GM19035 (cell line): Measurements from ENCODE around the gene TMEM45A.
"Not testable (repeated sequence)": the region's sequence is repeated elsewhere in the genome, so short reads cannot be mapped to it uniquely, and the experiment has no call there.

Experiments
- ATAC-seq: cut with Tn5 transposase; IDR thresholded peaks from one replicate; pipeline ENCODE4 v1.9.1; 2021; ENCODE audit not compliant: unreplicated experiment

TMEM45A gene

GRCh38 chr3:100483529-100483928 is 8.9 kb upstream of the TMEM45A start:
- ATAC-seq = no peak

- no peak for ATAC-seq
Measured at GRCh38 chr3:100486808-100487207, 5.6 kb upstream of the TMEM45A start.

GRCh38 chr3:100489118-100489517 is 3.3 kb upstream of the TMEM45A start:
- no peak for ATAC-seq

- ATAC-seq = peak; percentile 35
Measured at GRCh38 chr3:100496711-100497261, 4.4 kb downstream of the TMEM45A start.

- ATAC-seq = no peak
Measured at GRCh38 chr3:100499651-100500050, 7.2 kb downstream of the TMEM45A start.

GRCh38 chr3:100500320-100500880 is 8.0 kb downstream of the TMEM45A start:
- no peak for ATAC-seq

GRCh38 chr3:100503448-100503847 is 11.0 kb downstream of the TMEM45A start:
- ATAC-seq = no peak

GRCh38 chr3:100506355-100506754 is 13.9 kb downstream of the TMEM45A start:
- ATAC-seq = no peak

GRCh38 chr3:100509818-100510217 is 17.4 kb downstream of the TMEM45A start:
- ATAC-seq = not testable (repeated sequence)

GRCh38 chr3:100516232-100516631 is 23.8 kb downstream of the TMEM45A start:
- ATAC-seq = no peak

GRCh38 chr3:100516838-100517237 is 24.4 kb downstream of the TMEM45A start:
- ATAC-seq = no peak

- ATAC-seq = no peak
Measured at GRCh38 chr3:100517276-100517675, 24.9 kb downstream of the TMEM45A start.

- ATAC-seq = no peak
Measured at GRCh38 chr3:100518244-100518643, 25.8 kb downstream of the TMEM45A start.

- ATAC-seq = no peak
Measured at GRCh38 chr3:100518983-100519382, 26.6 kb downstream of the TMEM45A start.

GRCh38 chr3:100521439-100521845 is 29.0 kb downstream of the TMEM45A start:
- peak; percentile 68 for ATAC-seq

GRCh38 chr3:100522125-100522524 is 29.7 kb downstream of the TMEM45A start:
- no peak for ATAC-seq

GRCh38 chr3:100523050-100523760 is 30.8 kb downstream of the TMEM45A start:
- ATAC-seq = no peak

- ATAC-seq = no peak
Measured at GRCh38 chr3:100525753-100526612, 33.6 kb downstream of the TMEM45A start.

- ATAC-seq = no peak
Measured at GRCh38 chr3:100526613-100527346, 34.4 kb downstream of the TMEM45A start.

GRCh38 chr3:100527347-100527735 is 34.9 kb downstream of the TMEM45A start:
- no peak for ATAC-seq

GRCh38 chr3:100531093-100531492 is 38.7 kb downstream of the TMEM45A start:
- no peak for ATAC-seq
